ENCODE data around the gene JAKMIP3. TPM values are rescaled to one million over a fixed set of nuclear protein-coding genes. Genes with fewer than 3 reads are reported as not detected.

Gene JAKMIP3
- total RNA-seq, 2 experiments from 2014 or later = 0.18 to 0.31 TPM

- Mint-ChIP-seq H3K27me3 (peaks cover 11% of the 10 kb centered on the region), H3K4me3 (no peak overlapping the region), H3K36me3 (ENCODE audit: low read depth) (no peaks in the 10 kb centered on the region), H3K27ac (no peak overlapping the region), H3K9me3 (no peaks in the 10 kb centered on the region), H3K4me1 (ENCODE audit: low read depth) (peaks cover 5% of the 10 kb centered on the region)
- TF ChIP-seq CTCF (IDR thresholded peaks at IDR 0.05) = no peak
- no peak for DNase-seq
- intact Hi-C loops (cut with micrococcal nuclease) = no loop called here
- POLR2A ChIA-PET = no interaction called here
- ATAC-seq = no peak
- CTCF ChIA-PET = no interaction called here
Observed at GRCh38 chr10:132063432-132063831, 2.3 kb upstream of the JAKMIP3 start.

GRCh38 chr10:132064082-132064755, 1.5 kb upstream of the JAKMIP3 start:
- H3K4me1 Mint-ChIP-seq (ENCODE audit: low read depth) = peaks cover 5% of the 10 kb centered on the region
- no peak for ATAC-seq
- H3K36me3 Mint-ChIP-seq (ENCODE audit: low read depth) = no peaks in the 10 kb centered on the region
- DNase-seq = no peak
- TF ChIP-seq CTCF (IDR thresholded peaks at IDR 0.05) = no peak
- no peak overlapping the region for H3K27ac Mint-ChIP-seq
- peaks cover 11% of the 10 kb centered on the region for H3K27me3 Mint-ChIP-seq
- H3K9me3 Mint-ChIP-seq = no peaks in the 10 kb centered on the region
- intact Hi-C loops (cut with micrococcal nuclease) = no loop called here
- CTCF ChIA-PET = no interaction called here
- H3K4me3 Mint-ChIP-seq = no peak overlapping the region
- POLR2A ChIA-PET = no interaction called here

GRCh38 chr10:132064771-132065437, 842 bp upstream of the JAKMIP3 start:
- Mint-ChIP-seq H3K9me3 (no peaks in the 10 kb centered on the region), H3K4me3 (no peak overlapping the region), H3K27me3 (peaks cover 11% of the 10 kb centered on the region), H3K36me3 (ENCODE audit: low read depth) (no peaks in the 10 kb centered on the region), H3K4me1 (ENCODE audit: low read depth) (peaks cover 5% of the 10 kb centered on the region), H3K27ac (no peak overlapping the region)
- ChIA-PET POLR2A (no interaction called here), CTCF (no interaction called here)
- intact Hi-C loops (cut with micrococcal nuclease) = no loop called here
- no peak for DNase-seq
- ATAC-seq = no peak
- TF ChIP-seq CTCF (IDR thresholded peaks at IDR 0.05) = no peak

- H3K4me3 Mint-ChIP-seq = peak overlapping the region; percentile 38
- intact Hi-C loops (cut with micrococcal nuclease) = no loop called here
- DNase-seq = no peak
Observed at GRCh38 chr10:132066186-132066585, 440 bp downstream of the JAKMIP3 start.

More at GRCh38 chr10:132066186-132066585, 440 bp downstream of the JAKMIP3 start:
- Mint-ChIP-seq H3K4me1 (ENCODE audit: low read depth) (peaks cover 5% of the 10 kb centered on the region), H3K27me3 (peaks cover 11% of the 10 kb centered on the region), H3K9me3 (no peaks in the 10 kb centered on the region), H3K36me3 (ENCODE audit: low read depth) (no peaks in the 10 kb centered on the region), H3K27ac (no peak overlapping the region)
- TF ChIP-seq CTCF (IDR thresholded peaks at IDR 0.05) = no peak
- ATAC-seq = no peak
- POLR2A ChIA-PET = no interaction called here
- CTCF ChIA-PET = no interaction called here
